Natural killer cell (primary cell): ENCODE measurements around the gene VPS35L. TPM values are rescaled to one million over a fixed set of nuclear protein-coding genes. Genes with fewer than 3 reads are reported as not detected.
A peak's percentile ranks its signal among the peaks of the same experiment; 100 is the strongest.

Experiments
- ATAC-seq, 3 donors: fragments of 150-1000 bp in 2 of 3; fragments of 200-7000 bp in 1 of 3; cut with Tn5 transposase; 1 replicate in 1 of 3; 2 replicates in 2 of 3; pipeline ENCODE4 v1.10.0; 2021; ENCODE audit warnings: mild to moderate bottlenecking in 2 of 3, moderate library complexity in 2 of 3
- DNase-seq, 2 donors: peaks; one replicate each; pipeline versions ENCODE4 v3.0.0 to v3.0.0-alpha.2; 2013 to 2021; ENCODE audit warnings: mixed read lengths in 1 of 2
- H3K27ac ChIP-seq: one replicate; pipeline ENCODE4 v1.5.1; 2013; ENCODE audit warnings: mild to moderate bottlenecking, low read length
- H3K27me3 ChIP-seq: one replicate; pipeline ENCODE4 v1.6.1; 2013; ENCODE audit warnings: low read length; ENCODE audit not compliant: control insufficient read depth, insufficient read depth
- H3K36me3 ChIP-seq: one replicate; pipeline ENCODE4 v1.6.1; 2013; ENCODE audit warnings: low read length; ENCODE audit not compliant: control insufficient read depth, insufficient read depth
- H3K4me1 ChIP-seq: one replicate; pipeline ENCODE4 v1.6.1; 2013; ENCODE audit warnings: low read length; ENCODE audit not compliant: control insufficient read depth, insufficient read depth
- H3K4me3 ChIP-seq: one replicate; pipeline ENCODE4 v1.5.1; 2013; ENCODE audit warnings: low read length
- H3K9me3 ChIP-seq: one replicate; pipeline ENCODE4 v1.6.1; 2013; ENCODE audit warnings: low read length; ENCODE audit not compliant: control insufficient read depth, insufficient read depth
- H3K27ac Mint-ChIP-seq, 2 donors: one replicate each; pipeline ENCODE4 v1.8.0; 2022; ENCODE audit warnings: mild to moderate bottlenecking in 2 of 2, mixed read lengths in 2 of 2, moderate library complexity in 1 of 2
- H3K27me3 Mint-ChIP-seq, 2 donors: one replicate each; pipeline ENCODE4 v1.8.0; 2022; ENCODE audit warnings: low read depth in 2 of 2, mixed read lengths in 2 of 2
- H3K36me3 Mint-ChIP-seq: one replicate; pipeline ENCODE4 v1.8.0; 2022; ENCODE audit warnings: mixed read lengths
- H3K4me1 Mint-ChIP-seq, 2 donors: one replicate each; pipeline ENCODE4 v1.8.0; 2022; ENCODE audit warnings: mixed read lengths in 2 of 2
- H3K4me3 Mint-ChIP-seq: one replicate; pipeline ENCODE4 v1.8.0; 2022; ENCODE audit warnings: mild to moderate bottlenecking, moderate library complexity, mixed read lengths
- H3K9me3 Mint-ChIP-seq, 2 donors: one replicate each; pipeline ENCODE4 v1.8.0; 2022; ENCODE audit warnings: mixed read lengths in 2 of 2
- WGBS: methylation state at CpG from one replicate; pipeline ENCODE4 v1.1.7; 2013; ENCODE audit warnings: missing lambda C conversion rate; ENCODE audit not compliant: insufficient coverage; 5-methylcytosine and 5-hydroxymethylcytosine counted together
- intact Hi-C: fragments of 100-400 bp; cut with micrococcal nuclease; formaldehyde crosslinking; loops from one replicate; pipeline ENCODE4 v1.14.2; 2022
- total RNA-seq, 4 donors: library from RNA; stranded (reverse); fragments of 120-200 nt in 1 of 4; gene quantifications; one replicate each; pipeline versions ENCODE4 v1.2.3 to v1.2.4, GENCODE V29; 2013 to 2022
- TF ChIP-seq, protein P1 (sequence below): fragments of 200-600 bp; IDR thresholded peaks from one replicate; pipeline ENCODE4 v1.8.0; 2022; ENCODE audit warnings: antibody characterized with exemption

VPS35L gene
- total RNA-seq, 3 donors from 2014 or later (not counting 1 experiment from before 2014, with no cell fraction given), result 37.4 to 53.5 (median 44.4) TPM

DNA sequence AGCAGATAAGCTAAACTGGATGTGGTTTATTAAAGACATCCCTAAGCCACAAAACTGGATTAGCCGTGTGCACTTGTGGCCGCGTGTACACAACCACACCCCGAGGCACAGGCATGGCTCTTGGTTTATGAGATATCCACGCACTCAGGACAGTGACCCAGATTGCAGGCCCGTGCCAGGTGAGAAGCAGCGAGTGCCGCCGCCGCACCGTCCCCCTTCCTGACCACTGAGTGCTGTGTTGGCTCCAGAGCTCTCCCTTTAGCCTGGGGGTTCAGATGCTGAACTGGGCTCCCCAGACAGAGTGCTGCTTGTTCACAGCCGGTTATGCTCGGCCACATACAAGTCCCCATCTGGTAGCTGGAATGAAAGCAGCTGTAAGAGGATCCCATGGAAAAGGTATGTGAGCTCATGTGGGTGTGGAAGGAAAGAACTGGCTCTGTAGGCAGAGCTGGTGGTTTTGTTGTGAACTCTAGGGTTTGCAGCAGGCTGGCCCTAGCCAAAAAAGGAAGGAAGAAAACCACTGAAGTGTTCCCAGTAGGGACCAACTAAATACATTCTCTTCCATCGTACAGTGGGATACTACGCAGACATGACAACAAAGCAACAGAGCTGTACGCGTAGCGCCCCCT, 133.0 kb downstream of the VPS35L start:
- Histone ChIP-seq H3K27me3 (no peaks in the 10 kb centered on the region), H3K27ac (no peak overlapping the region), H3K36me3 (peaks cover 20% of the 10 kb centered on the region), H3K4me1 (peaks cover 28% of the 10 kb centered on the region), H3K4me3 (no peak overlapping the region), H3K9me3 (no peaks in the 10 kb centered on the region)
- DNase-seq, result no peak
- Mint-ChIP-seq H3K4me3 (peak overlapping the region; percentile 6), H3K27me3 (no peaks in the 10 kb centered on the region), H3K27ac (no peak overlapping the region), H3K36me3 (peaks cover 19% of the 10 kb centered on the region), H3K9me3 (no peaks in the 10 kb centered on the region), H3K4me1 (peaks cover 24 to 29% of the 10 kb centered on the region in 2 donors)
- TF ChIP-seq, protein P1, sequence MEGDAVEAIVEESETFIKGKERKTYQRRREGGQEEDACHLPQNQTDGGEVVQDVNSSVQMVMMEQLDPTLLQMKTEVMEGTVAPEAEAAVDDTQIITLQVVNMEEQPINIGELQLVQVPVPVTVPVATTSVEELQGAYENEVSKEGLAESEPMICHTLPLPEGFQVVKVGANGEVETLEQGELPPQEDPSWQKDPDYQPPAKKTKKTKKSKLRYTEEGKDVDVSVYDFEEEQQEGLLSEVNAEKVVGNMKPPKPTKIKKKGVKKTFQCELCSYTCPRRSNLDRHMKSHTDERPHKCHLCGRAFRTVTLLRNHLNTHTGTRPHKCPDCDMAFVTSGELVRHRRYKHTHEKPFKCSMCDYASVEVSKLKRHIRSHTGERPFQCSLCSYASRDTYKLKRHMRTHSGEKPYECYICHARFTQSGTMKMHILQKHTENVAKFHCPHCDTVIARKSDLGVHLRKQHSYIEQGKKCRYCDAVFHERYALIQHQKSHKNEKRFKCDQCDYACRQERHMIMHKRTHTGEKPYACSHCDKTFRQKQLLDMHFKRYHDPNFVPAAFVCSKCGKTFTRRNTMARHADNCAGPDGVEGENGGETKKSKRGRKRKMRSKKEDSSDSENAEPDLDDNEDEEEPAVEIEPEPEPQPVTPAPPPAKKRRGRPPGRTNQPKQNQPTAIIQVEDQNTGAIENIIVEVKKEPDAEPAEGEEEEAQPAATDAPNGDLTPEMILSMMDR, result no peak
- intact Hi-C loops, result no loop called here
- peak in 1 of 3 donors; percentile 26 for ATAC-seq
- 77% methylated on average over 18 of the region's 18 CpGs for WGBS

DNA sequence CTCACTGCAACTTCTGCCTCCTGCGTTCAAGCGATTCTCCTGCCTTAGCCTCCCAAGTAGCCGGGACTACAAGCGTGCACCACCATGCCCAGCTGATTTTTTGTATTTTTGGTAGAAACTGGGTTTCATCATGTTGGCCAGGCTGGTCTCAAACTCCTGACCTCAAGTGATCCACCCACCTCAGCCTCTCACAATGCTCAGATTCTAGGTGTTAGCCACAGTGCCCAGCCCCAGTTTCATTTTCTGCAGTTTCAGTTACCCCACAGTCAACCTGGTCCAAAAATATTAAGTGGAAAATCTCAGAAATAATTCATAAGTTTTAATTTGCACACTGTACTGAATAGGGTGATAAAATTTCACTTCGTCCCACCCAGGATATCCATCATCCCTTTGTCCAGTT, 133.8 kb downstream of the VPS35L start:
- DNase-seq, result no peak
- H3K4me1 Mint-ChIP-seq, result peaks cover 24 to 29% of the 10 kb centered on the region in 2 donors
- no peaks in the 10 kb centered on the region for H3K27me3 Mint-ChIP-seq
- intact Hi-C loops, result no loop called here
- H3K27ac Mint-ChIP-seq, result no peak overlapping the region
- TF ChIP-seq, protein P1, result no peak
- no peaks in the 10 kb centered on the region for H3K9me3 Mint-ChIP-seq
- peak in 2 of 3 donors; percentile 34 to 59 for ATAC-seq
- WGBS, result 62% methylated on average over 4 of the region's 5 CpGs
- H3K9me3 ChIP-seq, result no peaks in the 10 kb centered on the region
- no peaks in the 10 kb centered on the region for H3K27me3 ChIP-seq
- H3K36me3 Mint-ChIP-seq, result peaks cover 19% of the 10 kb centered on the region
- H3K4me3 ChIP-seq, result no peak overlapping the region
- no peak overlapping the region for H3K27ac ChIP-seq
- H3K4me1 ChIP-seq, result peaks cover 28% of the 10 kb centered on the region
- peaks cover 13% of the 10 kb centered on the region for H3K36me3 ChIP-seq
- peak overlapping the region; percentile 37 for H3K4me3 Mint-ChIP-seq

DNA sequence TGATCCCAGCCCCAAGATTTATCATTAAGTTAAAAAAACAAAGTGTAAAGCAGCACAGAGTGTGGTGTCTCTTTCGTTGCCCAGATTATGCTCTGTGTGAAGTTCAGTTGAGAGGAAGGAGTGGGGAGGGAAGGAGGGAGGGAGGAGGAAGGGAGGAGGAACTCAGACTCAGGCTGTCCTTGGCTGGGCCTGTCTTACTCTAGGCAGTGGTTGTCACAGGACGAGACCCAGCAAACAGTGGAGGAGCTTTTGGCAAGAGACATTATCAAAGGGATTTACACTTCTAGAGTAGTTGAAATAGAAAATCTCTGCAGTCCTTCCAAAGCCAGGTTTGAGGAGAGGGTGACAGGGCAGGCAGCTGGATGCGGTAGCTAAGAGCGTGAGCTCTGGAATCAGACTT, 134.7 kb downstream of the VPS35L start:
- Mint-ChIP-seq H3K27ac (no peak overlapping the region), H3K9me3 (no peaks in the 10 kb centered on the region), H3K27me3 (no peaks in the 10 kb centered on the region), H3K4me3 (no peak overlapping the region), H3K4me1 (peaks cover 24 to 29% of the 10 kb centered on the region in 2 donors), H3K36me3 (peaks cover 17% of the 10 kb centered on the region)
- Histone ChIP-seq H3K4me1 (peaks cover 28% of the 10 kb centered on the region), H3K4me3 (no peak overlapping the region), H3K27ac (no peak overlapping the region), H3K27me3 (no peaks in the 10 kb centered on the region), H3K36me3 (peaks cover 9% of the 10 kb centered on the region), H3K9me3 (no peaks in the 10 kb centered on the region)
- intact Hi-C loops, result no loop called here
- TF ChIP-seq, protein P1, result no peak
- WGBS, result 68% methylated on average over 4 of the region's 4 CpGs
- DNase-seq (no peak), ATAC-seq (no peak)
